Pancreas (tissue), 10 donors: ENCODE measurements around the gene MLXIPL. TPM values are rescaled to one million over a fixed set of nuclear protein-coding genes. Genes with fewer than 3 reads are reported as not detected.
A peak's percentile ranks its signal among the peaks of the same experiment; 100 is the strongest.

Experiments
- ATAC-seq, 4 donors: fragments of 200-7000 bp; cut with Tn5 transposase; one replicate each; pipeline versions ENCODE4 v1.8.0 to v1.9.1; 2020; ENCODE audit warnings: mild to moderate bottlenecking in 4 of 4, moderate library complexity in 4 of 4
- DNase-seq, 6 donors: peaks; one replicate each; pipeline ENCODE4 v3.0.0-alpha.2; 2020
- FAIRE-seq: peaks from 2 replicates; lab custom pipeline; 2012; peaks lifted over from hg19 to GRCh38; lab: Jason Lieb, UNC
- H3K27ac ChIP-seq, 4 donors: fragments of 200-600 bp; sonication (generic); 1 replicate in 3 of 4; 2 replicates in 1 of 4; pipeline versions ENCODE4 v1.5.0 to v1.8.0; 2020
- H3K27me3 ChIP-seq, 4 donors: fragments of 200-600 bp; one replicate each; pipeline ENCODE4 v1.8.0; 2021
- H3K36me3 ChIP-seq, 3 donors: fragments of 200-600 bp; sonication (generic) in 1 of 3; one replicate each; pipeline versions ENCODE4 v1.5.0 to v1.8.0; 2020 to 2021
- H3K4me1 ChIP-seq, 3 donors: fragments of 200-600 bp; one replicate each; pipeline ENCODE4 v1.8.0; 2021
- H3K4me3 ChIP-seq, 4 donors: fragments of 200-600 bp; sonication (generic) in 2 of 4; one replicate each; pipeline versions ENCODE4 v1.5.0 to v1.8.0; 2020 to 2021
- H3K9me3 ChIP-seq, 4 donors: fragments of 200-600 bp; one replicate each; pipeline ENCODE4 v1.8.0; 2021
- CTCF ChIP-seq, 4 donors: fragments of 200-600 bp; sonication (generic) in 3 of 4; IDR thresholded peaks; one replicate each; pipeline versions ENCODE4 v1.5.0 to v1.8.0; 2021; ENCODE audit warnings: antibody characterized with exemption in 4 of 4
- WGBS, 2 donors: extraction: QIAGEN DNeasy Blood & Tissue Kit; methylation state at CpG; one replicate each; pipeline ENCODE4 v1.1.7; 2013; 5-methylcytosine and 5-hydroxymethylcytosine counted together
- intact Hi-C, 3 donors: fragments of 100-400 bp; cut with DNase I; formaldehyde crosslinking; loops; one replicate each; pipeline versions ENCODE4 v1.11.1 to v1.14.2; 2022
- polyA plus RNA-seq, 2 donors: library from polyadenylated mRNA; stranded (reverse); fragments of 200-250 nt; gene quantifications; one replicate each; pipeline ENCODE4 v1.2.3, GENCODE V29; 2013
- total RNA-seq, 6 donors: library from RNA; stranded (reverse); fragmentation: NEBNext Ultra II Directional in 4 of 6; extraction: Animal tissue kit (Norgen Biotek cat#: 25700) in 4 of 6; gene quantifications; one replicate each; pipeline versions ENCODE4 v1.2.1 to v1.2.4, GENCODE V29; 2021 to 2023
- donor health status: healthy with polysubstance abuse.
- donor health status: DM: no; HTN: no; CAD: no; lungs with moderate emphysema.
- donor health status: DM: no; HTN: no; CAD: no.
- donor health status: control.
- donor health status: control.
- donor health status: Bipolar disorder and iron deficiency.
- donor health status: DM: yes; HTN: yes; CAD: no.
- donor health status: DM: no; HTN: no; CAD: no.
- donor health status: DM: no; HTN: no; CAD: no.
- donor health status: DM: yes; HTN: yes; CAD: no.

The MLXIPL gene, protein sequence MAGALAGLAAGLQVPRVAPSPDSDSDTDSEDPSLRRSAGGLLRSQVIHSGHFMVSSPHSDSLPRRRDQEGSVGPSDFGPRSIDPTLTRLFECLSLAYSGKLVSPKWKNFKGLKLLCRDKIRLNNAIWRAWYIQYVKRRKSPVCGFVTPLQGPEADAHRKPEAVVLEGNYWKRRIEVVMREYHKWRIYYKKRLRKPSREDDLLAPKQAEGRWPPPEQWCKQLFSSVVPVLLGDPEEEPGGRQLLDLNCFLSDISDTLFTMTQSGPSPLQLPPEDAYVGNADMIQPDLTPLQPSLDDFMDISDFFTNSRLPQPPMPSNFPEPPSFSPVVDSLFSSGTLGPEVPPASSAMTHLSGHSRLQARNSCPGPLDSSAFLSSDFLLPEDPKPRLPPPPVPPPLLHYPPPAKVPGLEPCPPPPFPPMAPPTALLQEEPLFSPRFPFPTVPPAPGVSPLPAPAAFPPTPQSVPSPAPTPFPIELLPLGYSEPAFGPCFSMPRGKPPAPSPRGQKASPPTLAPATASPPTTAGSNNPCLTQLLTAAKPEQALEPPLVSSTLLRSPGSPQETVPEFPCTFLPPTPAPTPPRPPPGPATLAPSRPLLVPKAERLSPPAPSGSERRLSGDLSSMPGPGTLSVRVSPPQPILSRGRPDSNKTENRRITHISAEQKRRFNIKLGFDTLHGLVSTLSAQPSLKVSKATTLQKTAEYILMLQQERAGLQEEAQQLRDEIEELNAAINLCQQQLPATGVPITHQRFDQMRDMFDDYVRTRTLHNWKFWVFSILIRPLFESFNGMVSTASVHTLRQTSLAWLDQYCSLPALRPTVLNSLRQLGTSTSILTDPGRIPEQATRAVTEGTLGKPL
- total RNA-seq (10 to 100 TPM in 5 of 6 donors, 1 to 10 TPM in 1; 8.8 to 25.9 (median 19.5) TPM), polyA plus RNA-seq (100 to 1,000 TPM; 146 to 176 TPM)

DNA sequence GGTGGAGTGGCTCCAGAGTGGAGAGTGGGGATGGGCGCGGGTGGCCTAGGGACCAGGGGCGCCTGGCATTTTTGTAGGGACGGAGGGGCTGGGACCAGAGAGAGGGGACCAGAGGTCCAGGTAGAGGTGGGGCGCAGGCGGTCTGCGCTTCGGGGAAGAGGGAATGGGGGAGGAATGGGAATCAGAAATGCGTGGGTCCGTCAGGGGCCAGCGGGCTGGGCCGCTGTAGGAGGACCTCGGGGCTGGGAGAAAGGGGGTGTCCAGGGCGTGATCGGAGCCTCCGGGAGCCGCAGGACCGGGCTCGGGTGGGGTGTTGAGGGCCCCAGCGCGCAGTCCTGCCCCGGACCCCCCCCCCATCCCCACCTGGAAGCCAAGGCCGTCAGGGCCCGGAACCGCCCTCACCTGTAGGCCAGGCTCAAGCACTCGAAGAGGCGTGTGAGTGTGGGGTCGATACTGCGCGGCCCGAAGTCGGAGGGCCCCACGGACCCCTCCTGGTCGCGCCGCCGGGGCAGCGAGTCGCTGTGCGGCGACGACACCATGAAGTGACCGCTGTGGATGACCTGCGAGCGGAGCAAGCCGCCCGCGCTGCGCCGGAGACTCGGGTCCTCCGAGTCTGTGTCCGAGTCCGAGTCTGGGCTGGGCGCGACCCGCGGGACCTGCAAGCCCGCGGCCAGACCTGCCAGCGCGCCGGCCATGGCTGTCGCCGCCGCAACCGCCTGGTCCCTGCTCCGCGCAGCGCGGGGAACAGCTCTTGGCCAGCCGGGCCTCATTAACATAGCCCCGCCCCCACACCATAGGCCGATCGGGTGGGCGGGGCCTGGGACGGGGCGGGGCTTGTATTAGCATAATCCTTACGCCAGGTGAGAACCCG, at the start of gene MLXIPL:
Gene MLXIPL, minus strand, starts transcription at position 725 of the 871 bp plus-strand sequence. Its CDS starts 30 bp downstream, at position 695.
- 1% methylated on average over 60 to 78 of the region's 80 CpGs for WGBS, 2 donors
- Histone ChIP-seq H3K9me3 (no peaks in the 10 kb centered on the region), H3K4me3 (peak within 1 kb of the TSS; percentile 50 to 84 (median 64)), H3K36me3 (no peaks in the 10 kb centered on the region), H3K27me3 (no peaks in the 10 kb centered on the region), H3K27ac (peak within 1 kb of the TSS in 2 of 4 donors; percentile 46 to 58), H3K4me1 (no peaks in the 10 kb centered on the region)
- intact Hi-C loops, result no loop called here
- DNase-seq (peak; percentile 89 to 97 (median 95)), ATAC-seq (peak; percentile 95 to 96 (median 96)), FAIRE-seq (no peak)
- TF ChIP-seq CTCF (IDR thresholded peaks at IDR 0.05), result no peak

GRCh38 chr7:73671857-73672445, 47.6 kb upstream of the MLXIPL start:
- no peak for FAIRE-seq
- intact Hi-C loops, result no loop called here
- no peak for DNase-seq
- TF ChIP-seq CTCF (IDR thresholded peaks at IDR 0.05), result no peak
- no peak for ATAC-seq
- H3K9me3 ChIP-seq, result no peaks in the 10 kb centered on the region
- H3K4me3 ChIP-seq, result no peak overlapping the region
- no peak overlapping the region for H3K27ac ChIP-seq
- no peaks in the 10 kb centered on the region for H3K4me1 ChIP-seq
- WGBS, 2 donors, result 93 to 95% methylated on average over 15 of the region's 15 CpGs
- no peaks in the 10 kb centered on the region for H3K27me3 ChIP-seq
- no peaks in the 10 kb centered on the region for H3K36me3 ChIP-seq

DNA sequence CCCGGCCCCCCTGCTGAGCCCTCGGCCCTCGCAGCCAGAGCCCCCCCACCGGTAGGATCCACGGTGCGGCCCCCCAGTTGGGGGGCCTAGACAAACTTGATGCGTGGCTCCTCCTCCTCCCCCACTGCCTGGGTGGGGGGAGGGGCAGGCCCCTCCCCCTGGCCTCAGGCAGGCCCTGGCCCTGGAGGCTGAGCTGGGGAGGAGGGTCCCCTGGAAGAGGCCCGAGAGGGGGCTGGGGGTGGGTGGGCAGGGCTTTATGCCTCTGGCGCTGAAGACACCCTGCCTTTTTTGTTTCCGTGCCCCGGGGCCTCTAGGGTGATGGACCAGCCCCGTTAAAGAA, 47.0 kb upstream of the MLXIPL start:
- no peak for TF ChIP-seq CTCF (IDR thresholded peaks at IDR 0.05)
- ATAC-seq (no peak), FAIRE-seq (no peak), DNase-seq (no peak)
- Histone ChIP-seq H3K4me1 (no peaks in the 10 kb centered on the region), H3K36me3 (no peaks in the 10 kb centered on the region), H3K4me3 (no peak overlapping the region), H3K9me3 (no peaks in the 10 kb centered on the region), H3K27ac (no peak overlapping the region), H3K27me3 (no peaks in the 10 kb centered on the region)
- intact Hi-C loops, result no loop called here
- WGBS, 2 donors, result 54 to 77% methylated on average over 8 to 12 of the region's 12 CpGs

GRCh38 chr7:73669858-73670385, 45.6 kb upstream of the MLXIPL start:
- no peak overlapping the region for H3K27ac ChIP-seq
- no peaks in the 10 kb centered on the region for H3K36me3 ChIP-seq
- no peaks in the 10 kb centered on the region for H3K4me1 ChIP-seq
- no peaks in the 10 kb centered on the region for H3K27me3 ChIP-seq
- TF ChIP-seq CTCF (IDR thresholded peaks at IDR 0.05), result no peak
- FAIRE-seq (no peak), DNase-seq (no peak), ATAC-seq (no peak)
- WGBS, 2 donors, result 85 to 91% methylated on average over 12 of the region's 12 CpGs
- intact Hi-C loops, result no loop called here
- H3K9me3 ChIP-seq, result no peaks in the 10 kb centered on the region
- H3K4me3 ChIP-seq, result no peak overlapping the region
